ENCODE results near the gene NTRK2.
"Not testable (repeated sequence)": the region's sequence is repeated elsewhere in the genome, so short reads cannot be mapped to it uniquely, and the experiment has no call there.

The NTRK2 gene

GRCh38 chr9:85040821-85041465 lies 371.4 kb downstream of the NTRK2 start:
- DNase-seq: no peak

GRCh38 chr9:85041466-85042137 lies 372.1 kb downstream of the NTRK2 start:
- DNase-seq: no peak

- no peak for DNase-seq
Measured at GRCh38 chr9:85042981-85043647, 373.6 kb downstream of the NTRK2 start.

GRCh38 chr9:85045271-85045670 lies 375.7 kb downstream of the NTRK2 start:
- DNase-seq: no peak

GRCh38 chr9:85046475-85046874 lies 376.9 kb downstream of the NTRK2 start:
- DNase-seq: no peak

- no peak for DNase-seq
Measured at GRCh38 chr9:85053206-85053786, 383.8 kb downstream of the NTRK2 start.

- no peak for DNase-seq
Measured at GRCh38 chr9:85054017-85054416, 384.5 kb downstream of the NTRK2 start.

- no peak for DNase-seq
Measured at GRCh38 chr9:85055506-85056202, 386.1 kb downstream of the NTRK2 start.

- DNase-seq: no peak
Measured at GRCh38 chr9:85056203-85056572, 386.7 kb downstream of the NTRK2 start.

- DNase-seq: no peak
Measured at GRCh38 chr9:85061969-85062368, 392.4 kb downstream of the NTRK2 start.

GRCh38 chr9:85062385-85063022 lies 393.0 kb downstream of the NTRK2 start:
- DNase-seq: no peak

GRCh38 chr9:85064811-85065371 lies 395.4 kb downstream of the NTRK2 start:
- no peak for DNase-seq

GRCh38 chr9:85067792-85068191 lies 398.3 kb downstream of the NTRK2 start:
- DNase-seq: no peak

GRCh38 chr9:85069421-85069820 lies 399.9 kb downstream of the NTRK2 start:
- DNase-seq: not testable (repeated sequence)

All from cortex of kidney (tissue), 1 donor.